Tibial artery (tissue), 4 donors: ENCODE data around the gene SIDT2.
"Not testable (repeated sequence)": the region's sequence is repeated elsewhere in the genome, so short reads cannot be mapped to it uniquely, and the experiment has no call there.

Source experiments
- DNase-seq, 2 donors: peaks; one replicate each; pipeline ENCODE4 v3.0.0-alpha.2; 2019
- H3K27ac ChIP-seq, 2 donors: fragments of 200-600 bp; sonication (generic) in 1 of 2; 1 replicate in 1 of 2; 2 replicates in 1 of 2; pipeline ENCODE4 v1.5.1; 2018 to 2019; ENCODE audit warnings: mild to moderate bottlenecking in 1 of 2
- H3K27me3 ChIP-seq, 2 donors: fragments of 200-600 bp; sonication (generic) in 1 of 2; one replicate each; pipeline versions ENCODE4 v1.5.1 to v1.6.0; 2016 to 2019
- H3K36me3 ChIP-seq, 3 donors: fragments of 200-600 bp; sonication (generic) in 2 of 3; one replicate each; pipeline ENCODE4 v1.5.1; 2016 to 2019; ENCODE audit warnings: mild to moderate bottlenecking in 2 of 3
- H3K4me1 ChIP-seq, 4 donors: fragments of 200-600 bp; sonication (generic) in 2 of 4; 1 replicate in 3 of 4; 2 replicates in 1 of 4; pipeline ENCODE4 v1.5.1; 2016 to 2019
- H3K4me3 ChIP-seq, 2 donors: fragments of 200-600 bp; sonication (generic) in 1 of 2; 1 replicate in 1 of 2; 2 replicates in 1 of 2; pipeline ENCODE4 v1.5.1; 2018 to 2019; ENCODE audit warnings: mild to moderate bottlenecking in 2 of 2
- H3K9me3 ChIP-seq, 3 donors: fragments of 200-600 bp; sonication (generic) in 1 of 3; one replicate each; pipeline ENCODE4 v1.5.1; 2016 to 2019
- CTCF ChIP-seq, 2 experiments: fragments of 200-600 bp in 1 of 2; fragments of 450-650 bp in 1 of 2; IDR thresholded peaks; one replicate each; pipeline ENCODE4 v1.5.1; 2017 to 2019; ENCODE audit warnings: antibody characterized with exemption in 2 of 2, mild to moderate bottlenecking in 1 of 2, moderate library complexity in 1 of 2
- intact Hi-C: fragments of 100-400 bp; cut with DNase I; formaldehyde crosslinking; loops from one replicate; pipeline ENCODE4 v1.15.0; 2023; ENCODE audit warnings: low total_unique reads

The SIDT2 gene

GRCh38 chr11:117178210-117179034 lies at the start of gene SIDT2:
Gene SIDT2, plus strand, starts transcription at chr11:117178743. Its CDS starts 521 bp downstream, at chr11:117179264.
- intact Hi-C loops = no loop called here
- Histone ChIP-seq H3K36me3 (peaks cover 8 to 18% (median 13%) of the 10 kb centered on the region in 3 donors), H3K4me1 (peaks cover 6 to 38% (median 32%) of the 10 kb centered on the region in 4 donors), H3K4me3 (peak within 1 kb of the TSS; percentile 96 to 97), H3K9me3 (no peaks in the 10 kb centered on the region), H3K27ac (peak within 1 kb of the TSS; percentile 98 to 100), H3K27me3 (no peaks in the 10 kb centered on the region)
- TF ChIP-seq CTCF (IDR thresholded peaks at IDR 0.05) = peak in 1 of 2 experiments; percentile 4
- peak; percentile 95 to 97 for DNase-seq

- H3K4me3 ChIP-seq, H3K36me3 ChIP-seq, H3K27me3 ChIP-seq, H3K9me3 ChIP-seq, H3K4me1 ChIP-seq, DNase-seq, H3K27ac ChIP-seq: not testable (repeated sequence)
- intact Hi-C loops = loop anchor here (5.0 kb wide), 1 partner anchor 77 kb away; no protein-coding TSS in a partner anchor
These were observed 48.1 kb upstream of the SIDT2 start for GRCh38 chr11:117130396-117130795.

GRCh38 chr11:117130879-117131278 lies 47.7 kb upstream of the SIDT2 start:
- no peaks in the 10 kb centered on the region for H3K4me1 ChIP-seq
- no peak for TF ChIP-seq CTCF (IDR thresholded peaks at IDR 0.05)
- no peak for DNase-seq
- no peaks in the 10 kb centered on the region for H3K9me3 ChIP-seq
- no peak overlapping the region for H3K27ac ChIP-seq
- H3K36me3 ChIP-seq = no peaks in the 10 kb centered on the region
- peaks cover 0 to 7% of the 10 kb centered on the region in 2 donors for H3K27me3 ChIP-seq
- intact Hi-C loops = loop anchor here (5.0 kb wide), 1 partner anchor 76 kb away; no protein-coding TSS in a partner anchor
- H3K4me3 ChIP-seq = no peak overlapping the region

GRCh38 chr11:117134431-117134830 lies 44.1 kb upstream of the SIDT2 start:
- H3K4me3 ChIP-seq = no peak overlapping the region
- peaks cover 0 to 7% of the 10 kb centered on the region in 2 donors for H3K27me3 ChIP-seq
- intact Hi-C loops = loop anchor here (5.0 kb wide), 1 partner anchor 73 kb away; no protein-coding TSS in a partner anchor
- no peaks in the 10 kb centered on the region for H3K9me3 ChIP-seq
- DNase-seq = no peak
- H3K4me1 ChIP-seq = peaks cover 0 to 5% (median 0%) of the 10 kb centered on the region in 4 donors
- no peak for TF ChIP-seq CTCF (IDR thresholded peaks at IDR 0.05)
- H3K27ac ChIP-seq = no peak overlapping the region
- no peaks in the 10 kb centered on the region for H3K36me3 ChIP-seq

- DNase-seq, H3K4me1 ChIP-seq, H3K4me3 ChIP-seq, H3K27me3 ChIP-seq, H3K9me3 ChIP-seq, H3K36me3 ChIP-seq, H3K27ac ChIP-seq: not testable (repeated sequence)
- intact Hi-C loops = loop anchor here (5.0 kb wide), 1 partner anchor 72 kb away; no protein-coding TSS in a partner anchor
These were observed 43.6 kb upstream of the SIDT2 start for GRCh38 chr11:117134979-117135378.

- H3K9me3 ChIP-seq, intact Hi-C loops, H3K4me1 ChIP-seq, H3K27ac ChIP-seq, DNase-seq, H3K27me3 ChIP-seq, H3K36me3 ChIP-seq, H3K4me3 ChIP-seq: not testable (repeated sequence)
These were observed 41.1 kb upstream of the SIDT2 start for GRCh38 chr11:117137223-117138086.
